ENCODE measurements around the gene ZFP64.

ZFP64 gene

GRCh38 chr20:52102126-52102525 is 89.5 kb downstream of the ZFP64 start:
- H3K79me2 ChIP-seq (ENCODE audit: insufficient read depth, low read length), result no peaks in the 10 kb centered on the region
- peaks cover 33% of the 10 kb centered on the region for H3K4me1 ChIP-seq (ENCODE audit: insufficient read depth, low read length, poor library complexity, severe bottlenecking)
- H3K9me2 ChIP-seq (replicated peaks; ENCODE audit: low read depth, low read length), result no peaks in the 10 kb centered on the region
- no peak overlapping the region for H3K4me2 ChIP-seq (ENCODE audit: low read depth, low read length, poor library complexity, severe bottlenecking)
- H3F3A ChIP-seq (ENCODE audit: low read depth), result peaks cover 3% of the 10 kb centered on the region; the same call in 1 of the 2 replicates
- no peak for TF ChIP-seq CTCF (conservative IDR thresholded peaks at IDR 0.05; ENCODE audit: low read length)
- TF ChIP-seq EZH2phosphoT487 (IDR thresholded peaks at IDR 0.05; ENCODE audit: borderline replicate concordance), result no peak
- H3K9ac ChIP-seq (ENCODE audit: low read depth, low read length, poor library complexity, severe bottlenecking), result no peak overlapping the region
- no peaks in the 10 kb centered on the region for H3K27me3 ChIP-seq (ENCODE audit: insufficient read depth, low read length, poor library complexity, severe bottlenecking)
- no peaks in the 10 kb centered on the region for H3K9me3 ChIP-seq (ENCODE audit: insufficient read depth, low read depth, low read length)
- no peaks in the 10 kb centered on the region for H4K20me1 ChIP-seq (ENCODE audit: insufficient read depth, low read length, poor library complexity, severe bottlenecking)
- H2AFZ ChIP-seq (ENCODE audit: low read length), result no peak overlapping the region
- H3K36me3 ChIP-seq (ENCODE audit: insufficient read depth, low read length), result no peaks in the 10 kb centered on the region
- H3K4me3 ChIP-seq (ENCODE audit: low read length, poor library complexity, severe bottlenecking), result no peak overlapping the region
